Measurements from ENCODE around the gene GALR3.
"Not testable (repeated sequence)": the region's sequence is repeated elsewhere in the genome, so short reads cannot be mapped to it uniquely, and the experiment has no call there.

DNA sequence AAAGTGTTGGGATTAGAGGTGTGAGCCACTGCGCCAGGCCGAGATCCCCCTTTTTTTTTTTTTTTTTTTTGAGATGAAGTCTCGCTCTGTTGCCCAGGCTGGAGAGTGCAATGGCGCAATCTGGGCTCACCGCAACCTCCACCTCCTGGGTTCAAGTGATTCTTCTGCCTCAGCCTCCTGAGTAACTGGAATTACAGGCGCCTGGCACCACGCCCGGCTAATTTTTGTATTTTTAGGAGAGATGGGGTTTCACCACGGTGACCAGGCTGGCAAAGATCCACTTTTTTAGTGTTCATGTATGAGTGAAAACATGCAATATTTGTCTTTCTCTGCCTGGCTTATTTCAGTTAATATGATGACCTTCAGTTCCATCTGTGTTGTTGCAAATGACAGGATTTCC is 23.2 kb upstream of the GALR3 start:
- TF ChIP-seq, protein P1, sequence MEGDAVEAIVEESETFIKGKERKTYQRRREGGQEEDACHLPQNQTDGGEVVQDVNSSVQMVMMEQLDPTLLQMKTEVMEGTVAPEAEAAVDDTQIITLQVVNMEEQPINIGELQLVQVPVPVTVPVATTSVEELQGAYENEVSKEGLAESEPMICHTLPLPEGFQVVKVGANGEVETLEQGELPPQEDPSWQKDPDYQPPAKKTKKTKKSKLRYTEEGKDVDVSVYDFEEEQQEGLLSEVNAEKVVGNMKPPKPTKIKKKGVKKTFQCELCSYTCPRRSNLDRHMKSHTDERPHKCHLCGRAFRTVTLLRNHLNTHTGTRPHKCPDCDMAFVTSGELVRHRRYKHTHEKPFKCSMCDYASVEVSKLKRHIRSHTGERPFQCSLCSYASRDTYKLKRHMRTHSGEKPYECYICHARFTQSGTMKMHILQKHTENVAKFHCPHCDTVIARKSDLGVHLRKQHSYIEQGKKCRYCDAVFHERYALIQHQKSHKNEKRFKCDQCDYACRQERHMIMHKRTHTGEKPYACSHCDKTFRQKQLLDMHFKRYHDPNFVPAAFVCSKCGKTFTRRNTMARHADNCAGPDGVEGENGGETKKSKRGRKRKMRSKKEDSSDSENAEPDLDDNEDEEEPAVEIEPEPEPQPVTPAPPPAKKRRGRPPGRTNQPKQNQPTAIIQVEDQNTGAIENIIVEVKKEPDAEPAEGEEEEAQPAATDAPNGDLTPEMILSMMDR (IDR thresholded peaks at IDR 0.05; ENCODE audit: low read depth, low read length, missing input control) = not testable (repeated sequence)
- not testable (repeated sequence) for TF ChIP-seq TAF1 (conservative IDR thresholded peaks at IDR 0.05); NR2F2 (IDR thresholded peaks at IDR 0.05); ZBTB33 (IDR thresholded peaks at IDR 0.05); HNF4G (IDR thresholded peaks at IDR 0.05)
- TF ChIP-seq, protein P2, sequence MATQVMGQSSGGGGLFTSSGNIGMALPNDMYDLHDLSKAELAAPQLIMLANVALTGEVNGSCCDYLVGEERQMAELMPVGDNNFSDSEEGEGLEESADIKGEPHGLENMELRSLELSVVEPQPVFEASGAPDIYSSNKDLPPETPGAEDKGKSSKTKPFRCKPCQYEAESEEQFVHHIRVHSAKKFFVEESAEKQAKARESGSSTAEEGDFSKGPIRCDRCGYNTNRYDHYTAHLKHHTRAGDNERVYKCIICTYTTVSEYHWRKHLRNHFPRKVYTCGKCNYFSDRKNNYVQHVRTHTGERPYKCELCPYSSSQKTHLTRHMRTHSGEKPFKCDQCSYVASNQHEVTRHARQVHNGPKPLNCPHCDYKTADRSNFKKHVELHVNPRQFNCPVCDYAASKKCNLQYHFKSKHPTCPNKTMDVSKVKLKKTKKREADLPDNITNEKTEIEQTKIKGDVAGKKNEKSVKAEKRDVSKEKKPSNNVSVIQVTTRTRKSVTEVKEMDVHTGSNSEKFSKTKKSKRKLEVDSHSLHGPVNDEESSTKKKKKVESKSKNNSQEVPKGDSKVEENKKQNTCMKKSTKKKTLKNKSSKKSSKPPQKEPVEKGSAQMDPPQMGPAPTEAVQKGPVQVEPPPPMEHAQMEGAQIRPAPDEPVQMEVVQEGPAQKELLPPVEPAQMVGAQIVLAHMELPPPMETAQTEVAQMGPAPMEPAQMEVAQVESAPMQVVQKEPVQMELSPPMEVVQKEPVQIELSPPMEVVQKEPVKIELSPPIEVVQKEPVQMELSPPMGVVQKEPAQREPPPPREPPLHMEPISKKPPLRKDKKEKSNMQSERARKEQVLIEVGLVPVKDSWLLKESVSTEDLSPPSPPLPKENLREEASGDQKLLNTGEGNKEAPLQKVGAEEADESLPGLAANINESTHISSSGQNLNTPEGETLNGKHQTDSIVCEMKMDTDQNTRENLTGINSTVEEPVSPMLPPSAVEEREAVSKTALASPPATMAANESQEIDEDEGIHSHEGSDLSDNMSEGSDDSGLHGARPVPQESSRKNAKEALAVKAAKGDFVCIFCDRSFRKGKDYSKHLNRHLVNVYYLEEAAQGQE (IDR thresholded peaks at IDR 0.05) = not testable (repeated sequence)
